Neural progenitor cell (in vitro differentiated cells): ENCODE measurements around the gene C22orf31.

ENCODE experiments used
- CTCF ChIP-seq: fragments of 200-600 bp; sonication (generic); IDR thresholded peaks from 2 replicates; pipeline ENCODE4 v1.5.1; 2017; ENCODE audit warnings: antibody characterized with exemption, mild to moderate bottlenecking
- EZH2 ChIP-seq: fragments of 200-600 bp; sonication (generic); IDR thresholded peaks from 2 replicates; pipeline ENCODE4 v1.6.1; 2017; ENCODE audit warnings: antibody characterized with exemption, mild to moderate bottlenecking, moderate library complexity
- EZH2phosphoT487 ChIP-seq: fragments of 200-600 bp; sonication (generic); IDR thresholded peaks from 2 replicates; pipeline ENCODE4 v1.6.1; 2017; ENCODE audit warnings: antibody characterized with exemption

- TF ChIP-seq CTCF (no peak), EZH2phosphoT487 (no peak), EZH2 (no peak)
Measured at GRCh38 chr22:29030016-29030617, 31.5 kb downstream of the C22orf31 start.
